SK-N-SH (cell line): ENCODE measurements around the gene TMEM248.

ENCODE experiments used
- CTCF ChIP-seq: fragments of 200-600 bp; sonication (generic); IDR thresholded peaks from 2 replicates; pipeline ENCODE4 v1.6.1; 2017; ENCODE audit warnings: antibody characterized with exemption, mild to moderate bottlenecking, moderate library complexity
- RAD21 ChIP-seq: IDR thresholded peaks from 2 replicates; pipeline ENCODE4 v1.6.1; 2012; ENCODE audit warnings: mild to moderate bottlenecking, low read length
- REST ChIP-seq: IDR thresholded peaks from 2 replicates; pipeline ENCODE4 v1.6.1; 2012; ENCODE audit warnings: mild to moderate bottlenecking, low read depth, low read length, moderate library complexity

- TF ChIP-seq REST (no peak), CTCF (no peak), RAD21 (no peak)
Measured at GRCh38 chr7:66950763-66951162, 29.7 kb downstream of the TMEM248 start.
